Amygdala (tissue), 56 donors: Measurements from ENCODE around the gene ALDOA.
A peak's percentile ranks its signal among the peaks of the same experiment; 100 is the strongest.

Source experiments
- DNase-seq, 56 donors: peaks; one replicate each; lab custom pipeline; 2025; lab: John Stamatoyannopoulos, UW

The ALDOA gene

DNA sequence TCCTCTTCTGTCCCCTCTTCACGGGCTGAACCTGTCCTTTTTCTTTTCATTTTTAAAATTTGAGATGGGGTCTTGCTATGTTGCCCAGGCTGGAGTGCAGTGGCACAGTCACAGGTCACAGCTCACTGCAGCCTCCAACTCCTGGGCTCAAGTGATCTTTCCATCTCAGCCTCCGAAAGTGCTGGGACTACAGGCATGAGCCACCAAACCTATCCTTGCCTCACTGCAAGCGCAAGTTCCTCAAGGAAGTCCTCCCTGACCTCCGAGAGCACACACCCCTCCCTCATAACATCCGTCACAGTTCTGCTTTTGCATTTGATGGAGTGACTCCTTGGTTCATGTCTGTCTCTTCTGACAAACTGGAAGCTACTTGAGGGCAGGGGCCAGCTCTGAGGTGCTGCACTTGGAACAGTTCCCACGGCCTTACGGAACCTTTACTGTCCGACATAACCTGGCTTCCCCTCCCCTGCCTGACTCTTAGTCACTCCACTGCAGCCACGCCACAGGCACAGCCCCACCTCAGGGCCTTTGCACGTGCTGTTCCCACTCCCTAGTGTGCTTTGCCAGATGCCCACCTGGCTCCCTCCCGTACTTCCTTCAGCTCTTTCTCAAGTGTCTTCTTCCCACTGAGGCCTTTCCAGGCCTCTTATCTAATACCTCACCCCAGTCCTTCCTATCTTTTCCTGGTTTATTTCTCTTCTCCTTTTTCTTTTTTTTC, 21.8 kb downstream of the ALDOA start:
- DNase-seq = no peak

DNA sequence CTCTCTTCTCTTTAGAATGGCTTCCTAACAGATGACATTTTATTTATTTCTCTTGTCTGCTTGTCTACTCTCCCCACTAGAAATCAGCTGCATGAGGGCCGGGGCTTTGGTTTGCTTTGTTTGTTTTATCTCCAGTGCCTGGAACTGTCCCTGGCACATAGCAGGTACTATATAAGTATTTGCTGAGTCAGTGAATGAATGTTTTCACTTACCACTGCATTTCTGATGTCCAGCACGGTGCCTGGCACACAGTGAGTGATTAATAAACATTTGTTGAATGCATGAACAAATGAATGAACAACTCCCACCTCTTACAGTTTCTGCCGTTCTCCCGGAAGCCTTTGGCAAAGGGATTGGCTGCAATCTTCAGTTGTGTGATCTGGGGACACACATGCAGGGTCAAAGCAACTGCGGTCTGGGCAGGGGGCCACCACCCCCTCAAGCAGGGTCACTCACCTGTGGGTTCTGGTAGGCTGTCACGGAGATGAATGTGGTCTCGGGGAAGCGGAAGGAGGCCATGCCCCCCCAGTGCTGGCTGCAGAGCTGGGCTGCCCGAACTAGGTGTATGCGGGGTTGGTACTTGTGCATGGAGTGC, 22.8 kb downstream of the ALDOA start:
- DNase-seq = no peak

DNA sequence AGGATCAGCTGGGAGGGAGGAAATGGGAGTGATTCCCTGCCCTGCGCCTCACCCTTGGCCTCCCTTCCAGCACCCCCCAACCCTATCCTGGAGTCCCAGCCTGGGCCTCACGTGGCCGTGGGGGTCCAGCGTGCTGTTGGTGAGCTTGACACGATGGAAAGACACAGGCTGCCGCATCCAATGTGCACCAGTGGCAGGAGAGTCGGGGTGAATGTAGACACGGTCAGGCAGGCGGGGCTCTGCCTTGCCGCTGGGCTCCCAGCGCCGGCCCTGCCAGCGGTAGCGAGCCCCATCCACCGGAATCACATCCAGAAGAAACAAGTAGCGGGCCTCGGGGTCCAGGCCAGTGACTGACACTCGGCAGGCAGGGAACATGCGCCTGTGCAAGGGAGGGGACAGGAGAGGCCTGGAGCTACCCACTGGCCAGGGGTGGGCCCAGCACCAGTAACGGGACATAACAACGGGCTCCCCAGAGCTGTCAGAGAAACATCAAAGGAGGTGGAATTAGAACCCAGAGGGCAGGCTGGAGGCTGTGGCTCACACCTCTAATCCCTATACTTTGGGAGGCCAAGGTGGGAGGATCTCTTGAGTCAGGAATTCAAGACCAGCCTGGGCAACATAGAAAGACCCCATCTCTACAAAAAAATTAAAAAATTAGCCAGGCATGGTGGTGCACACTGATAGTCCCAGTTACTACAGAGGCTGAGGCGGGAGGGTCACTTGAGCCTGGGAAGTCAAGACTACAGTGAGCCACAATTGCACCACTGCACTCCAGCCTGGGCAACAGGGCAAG, 23.5 kb downstream of the ALDOA start:
- DNase-seq = no peak

DNA sequence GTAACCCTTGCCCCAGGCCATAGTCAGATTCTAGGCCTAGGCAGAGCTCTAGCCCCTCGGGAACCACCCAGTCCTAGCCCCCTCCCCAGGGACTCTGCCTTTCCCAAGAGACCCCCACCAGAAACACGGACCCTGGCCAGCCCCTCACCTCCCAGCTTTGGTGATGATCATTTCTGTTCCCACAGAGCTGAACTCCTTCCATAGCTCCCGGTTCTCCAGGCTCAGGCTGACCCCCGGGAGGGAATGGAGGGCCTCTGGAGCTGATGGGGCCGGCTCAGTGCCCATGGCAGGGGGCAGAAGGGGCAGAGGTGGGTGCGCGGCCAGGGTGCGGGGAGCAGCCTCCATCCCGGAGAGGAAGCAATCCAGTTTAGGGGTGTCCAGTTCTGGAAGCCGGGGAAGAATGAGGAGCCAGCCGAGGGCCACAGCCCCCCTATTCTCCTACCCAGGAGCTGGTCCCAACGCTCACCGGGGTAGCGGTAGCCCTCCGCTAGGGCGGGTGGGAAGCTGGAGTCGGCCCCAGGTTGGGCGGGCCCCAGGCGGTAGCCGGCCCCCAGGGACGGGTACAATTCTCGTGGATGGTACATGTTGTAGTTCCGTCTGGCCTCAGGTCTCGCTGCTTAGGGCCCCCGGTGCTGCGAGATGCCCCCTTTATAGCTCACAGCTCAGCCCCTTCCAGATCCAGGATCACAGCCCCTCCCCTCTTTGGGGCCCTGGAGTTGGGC, 25.2 kb downstream of the ALDOA start:
- no peak for DNase-seq

DNA sequence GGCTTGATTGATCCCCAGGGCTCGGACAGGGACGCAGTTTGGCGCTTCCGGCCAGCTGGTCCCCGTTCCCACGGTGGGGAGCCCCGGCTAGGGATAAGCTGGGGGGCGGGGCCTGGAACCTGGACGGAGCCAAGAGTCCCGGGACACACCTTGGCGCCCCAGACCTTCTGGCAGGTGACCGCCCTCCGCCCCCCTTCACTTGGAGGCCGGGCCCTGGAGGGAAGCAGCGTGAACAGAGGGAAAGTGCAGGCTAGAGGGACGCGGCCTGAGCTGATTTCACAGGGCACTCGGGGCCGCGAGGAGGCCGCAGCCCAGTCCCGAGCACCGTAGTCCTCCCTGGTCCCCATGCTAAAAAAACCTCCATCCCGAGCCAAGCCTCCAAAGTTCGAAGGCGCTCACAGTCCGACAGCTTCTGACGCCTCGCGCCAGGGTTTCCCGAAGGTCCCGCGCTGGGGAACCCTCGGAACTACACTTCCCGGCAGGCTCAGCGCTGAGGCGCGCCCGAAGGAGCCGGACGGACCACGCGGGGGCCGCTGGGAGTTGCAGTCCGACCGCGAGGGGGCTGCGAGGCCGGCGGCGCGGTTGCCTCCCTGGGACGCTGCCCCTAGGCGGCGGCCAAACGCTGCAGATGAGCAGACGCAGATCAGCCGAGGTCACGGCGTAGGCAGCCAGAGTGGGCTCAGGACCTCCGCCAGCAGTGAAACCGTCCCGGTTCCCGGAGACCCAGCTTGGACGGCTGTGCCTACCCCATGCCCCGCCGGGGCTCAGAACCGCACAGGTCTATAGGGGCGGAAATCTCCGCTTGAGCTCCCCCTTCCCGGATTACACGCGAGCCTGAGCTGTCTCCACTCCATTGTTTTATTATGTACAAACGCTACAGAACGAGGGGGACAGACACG, 26.2 kb downstream of the ALDOA start, which contains the start of gene TBX6:
TSS of gene TBX6 (minus strand) at position 451 of the 899 bp plus-strand sequence. CDS start 731 bp downstream, outside the sequence.
- DNase-seq = peak; percentile 34 to 95 (median 84)

DNA sequence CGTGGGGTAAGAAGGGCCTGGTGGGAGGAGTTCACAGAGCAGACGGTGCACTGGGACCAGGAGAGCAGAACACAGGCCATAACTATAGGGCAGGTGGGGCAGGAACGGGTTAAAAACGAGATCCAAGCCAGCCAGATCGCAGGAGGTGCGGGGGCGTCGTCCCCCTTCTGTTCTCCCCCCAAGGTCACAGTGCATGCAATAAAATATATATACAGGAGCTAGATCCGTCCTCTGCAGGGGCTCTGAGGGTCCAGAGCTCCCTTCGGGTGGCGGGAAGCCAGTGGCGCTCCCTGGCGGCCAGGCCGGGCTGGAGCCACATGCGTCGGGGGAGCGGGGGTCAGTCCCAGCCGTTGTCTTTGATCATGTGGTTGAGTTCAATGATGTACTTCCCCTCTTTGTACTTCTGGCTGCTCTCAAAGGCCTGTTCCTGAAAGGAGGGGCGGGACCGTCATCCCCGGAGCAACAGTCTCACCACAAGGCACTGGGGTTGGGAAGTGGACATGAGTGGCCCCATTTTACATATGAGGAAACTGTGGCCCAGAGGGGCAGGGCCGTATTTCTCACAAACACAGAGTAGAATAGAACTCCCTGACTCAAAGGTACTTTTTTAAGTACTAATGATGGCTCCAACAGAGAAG, 26.9 kb downstream of the ALDOA start:
- DNase-seq = peak in 47 of 56 donors; percentile 23 to 78 (median 57)

DNA sequence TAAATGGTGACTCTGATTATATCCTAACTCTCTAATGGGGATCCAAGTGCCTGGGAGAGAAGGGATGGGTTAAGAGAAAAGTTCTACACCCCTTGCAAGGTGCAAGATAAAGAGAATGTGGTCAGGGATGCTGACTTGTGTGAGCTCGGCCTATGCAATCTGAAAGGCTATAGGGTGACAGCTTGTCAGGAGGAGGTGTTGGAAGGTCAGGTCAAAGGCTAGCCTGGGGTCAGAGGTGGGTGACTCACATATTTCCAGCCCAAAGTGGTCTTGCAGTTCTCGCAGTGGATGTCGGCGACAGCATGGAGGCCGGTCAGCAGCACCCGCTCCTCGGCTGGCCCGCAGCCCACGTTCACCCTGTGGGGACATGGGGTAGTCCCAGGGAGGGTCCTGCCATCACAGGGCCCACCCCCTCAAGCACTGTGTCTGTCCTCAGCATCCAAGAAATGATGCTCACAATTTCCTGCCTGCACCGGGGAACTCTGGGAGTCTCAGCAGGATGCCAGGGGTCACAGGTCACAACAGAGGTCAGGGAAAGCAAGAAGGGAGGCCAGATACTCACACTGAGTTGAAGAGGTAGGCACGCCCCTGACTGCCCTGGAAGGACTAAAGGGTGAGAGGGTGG, 29.1 kb downstream of the ALDOA start:
- DNase-seq = peak in 1 of 56 donors; percentile 52

DNA sequence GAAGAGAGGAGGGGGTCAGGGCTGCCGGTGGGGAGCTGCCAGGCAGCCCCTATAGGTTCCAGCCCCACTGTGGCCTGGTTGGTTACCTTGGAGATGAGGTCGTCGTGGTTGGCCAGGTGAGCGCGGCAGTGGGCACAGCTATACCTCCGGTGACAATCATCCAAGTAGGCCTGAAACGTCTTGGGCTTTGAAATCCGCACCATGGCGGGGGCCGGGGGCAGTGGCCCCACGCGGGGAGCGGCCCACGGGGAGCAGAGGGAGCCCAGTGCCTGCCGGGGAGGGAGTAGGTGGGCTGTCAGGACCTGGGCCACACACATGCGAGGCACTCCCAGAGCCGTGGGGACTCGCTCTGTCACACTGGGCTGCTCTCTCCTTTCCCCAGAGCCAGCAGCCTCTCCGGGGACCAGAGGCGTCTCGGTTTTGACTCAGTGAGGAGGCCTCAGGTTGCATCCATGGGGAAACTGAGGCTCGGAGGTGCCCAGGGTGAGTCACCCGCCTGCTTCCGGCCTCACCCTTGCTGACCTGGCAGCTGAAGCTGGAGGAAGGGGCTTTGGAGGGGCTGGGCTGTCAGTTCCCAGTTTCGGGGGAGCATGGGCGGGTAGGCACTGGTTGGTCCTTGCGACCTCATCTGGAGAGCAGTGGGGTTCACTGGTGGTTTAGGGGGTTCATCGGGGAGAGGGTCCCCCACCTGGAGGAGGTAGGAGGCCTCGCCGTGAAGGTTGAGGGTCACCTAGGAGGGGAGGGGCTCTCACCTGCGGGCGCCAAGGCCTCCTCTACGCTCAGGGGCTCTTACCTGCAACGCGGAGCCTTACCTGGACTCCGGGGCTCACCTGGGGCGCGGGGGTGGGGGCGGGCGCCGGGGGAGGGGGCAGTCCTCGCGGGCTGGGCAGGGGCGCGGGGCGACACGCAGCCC, 29.9 kb downstream of the ALDOA start:
- DNase-seq = peak in 11 of 56 donors; percentile 8 to 75 (median 19)

DNA sequence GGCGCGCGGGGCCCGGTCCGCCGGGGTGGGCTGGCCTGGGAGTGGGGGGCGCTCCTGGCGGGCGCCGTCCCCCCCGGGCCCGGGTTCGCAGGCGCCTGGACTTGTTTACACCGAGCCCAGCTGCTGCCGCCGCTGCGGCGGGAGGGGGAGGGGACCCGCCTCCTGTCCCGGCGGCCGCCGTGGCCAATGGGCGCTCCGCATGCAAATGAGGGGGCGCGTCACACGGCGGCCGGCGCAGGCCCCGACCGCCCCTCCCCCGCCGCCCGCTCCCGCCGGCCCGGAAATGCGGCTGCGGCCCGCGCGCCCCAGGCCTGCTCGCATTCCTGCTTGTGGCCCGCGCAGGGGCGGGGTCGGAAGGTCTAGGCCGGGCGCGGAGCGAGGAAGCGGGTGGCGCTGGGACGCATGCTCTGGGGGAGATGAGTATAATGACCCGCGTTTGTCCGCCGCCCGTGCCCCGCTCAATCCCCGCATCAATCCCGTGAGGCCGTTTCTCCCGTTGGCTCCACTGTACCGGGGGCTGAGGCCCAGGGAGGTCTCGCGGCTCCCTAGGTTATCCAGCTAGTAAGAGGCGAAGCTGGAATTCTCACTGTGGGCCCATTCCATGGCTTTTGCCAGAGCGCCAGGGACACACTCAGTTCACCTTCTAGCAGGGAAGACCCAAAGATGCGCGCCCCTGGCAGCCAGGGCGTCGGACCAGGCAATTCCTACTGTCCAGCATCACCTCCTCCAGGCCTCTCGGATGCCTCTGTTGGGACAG, 30.7 kb downstream of the ALDOA start, which contains the start of gene YPEL3:
TSS of gene YPEL3 (minus strand) at position 109 of the 757 bp plus-strand sequence. CDS start 731 bp downstream, outside the sequence.
- DNase-seq = peak; percentile 29 to 96 (median 84)

DNA sequence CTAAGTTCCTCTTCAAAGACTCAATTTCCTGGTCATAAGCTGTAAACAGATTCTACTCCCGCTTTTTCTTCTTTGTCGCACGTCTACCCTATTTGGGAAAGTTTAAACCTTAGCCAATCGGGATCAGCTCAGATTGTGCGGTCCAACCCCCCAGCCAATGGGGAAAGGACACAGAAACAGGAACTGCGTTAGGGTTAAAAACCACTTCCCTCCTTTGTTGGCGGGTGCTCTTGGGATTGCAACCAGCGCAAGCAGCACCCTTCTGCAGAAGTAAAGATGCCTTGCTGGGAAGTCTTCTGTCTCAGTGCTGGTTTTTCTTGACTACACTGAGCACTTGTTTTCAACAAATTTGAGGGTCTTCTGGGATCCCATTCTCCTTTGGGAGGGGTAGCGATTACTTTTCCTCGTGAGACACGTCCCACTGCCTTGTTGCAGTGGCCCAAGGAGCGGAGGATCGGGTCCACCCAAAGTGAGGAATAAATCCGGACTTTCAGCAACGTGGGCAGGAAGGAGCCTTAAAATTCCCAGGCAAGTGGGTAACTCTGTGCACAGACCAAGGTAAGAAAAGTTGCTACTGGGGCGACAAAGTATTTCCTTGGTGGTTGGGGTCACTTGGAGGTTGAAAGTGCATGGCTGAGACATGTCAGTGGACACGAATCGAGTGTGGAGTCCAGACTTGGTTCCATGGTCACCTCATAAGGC, 31.5 kb downstream of the ALDOA start:
- DNase-seq = no peak

DNA sequence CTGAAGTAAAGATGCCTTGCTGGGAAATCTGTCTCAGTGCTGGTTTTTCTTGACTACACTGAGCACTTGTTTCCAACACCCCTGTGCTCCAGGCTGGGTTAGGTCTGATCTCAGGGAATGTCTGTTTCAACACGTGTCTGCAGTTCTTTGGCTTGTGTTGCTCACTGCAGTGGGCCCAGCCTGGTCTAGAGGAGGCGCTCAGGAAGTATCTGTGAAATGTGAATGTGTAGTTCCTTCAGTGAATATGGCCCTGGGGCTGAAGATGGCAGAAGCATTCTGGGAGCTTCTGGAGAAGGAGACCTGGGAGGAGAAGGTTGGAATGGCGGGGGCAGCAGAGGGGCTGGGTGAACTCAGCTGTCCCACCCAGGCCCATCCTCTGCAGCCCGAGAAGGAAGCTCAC, 38.5 kb downstream of the ALDOA start:
- DNase-seq = no peak

DNA sequence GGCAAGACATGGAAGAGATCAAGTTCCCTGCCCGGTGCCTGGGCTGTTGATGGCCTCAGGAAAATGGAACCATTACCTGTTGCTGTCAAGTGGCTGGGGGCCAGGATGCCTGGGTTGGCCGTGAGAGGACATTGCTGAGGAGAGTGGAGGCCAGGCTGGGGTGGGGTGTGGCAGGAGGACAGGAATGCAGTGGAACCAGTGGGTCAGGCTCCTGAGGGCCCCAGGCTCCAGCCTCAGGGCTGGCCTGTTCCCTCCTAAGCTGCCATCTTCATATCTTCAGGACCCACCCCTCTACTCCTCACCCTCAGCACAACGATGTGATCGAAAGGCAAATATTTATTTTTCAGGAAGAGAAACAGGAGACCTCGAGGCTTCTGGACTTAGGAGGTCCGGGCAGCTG, 38.9 kb downstream of the ALDOA start:
- no peak for DNase-seq

DNA sequence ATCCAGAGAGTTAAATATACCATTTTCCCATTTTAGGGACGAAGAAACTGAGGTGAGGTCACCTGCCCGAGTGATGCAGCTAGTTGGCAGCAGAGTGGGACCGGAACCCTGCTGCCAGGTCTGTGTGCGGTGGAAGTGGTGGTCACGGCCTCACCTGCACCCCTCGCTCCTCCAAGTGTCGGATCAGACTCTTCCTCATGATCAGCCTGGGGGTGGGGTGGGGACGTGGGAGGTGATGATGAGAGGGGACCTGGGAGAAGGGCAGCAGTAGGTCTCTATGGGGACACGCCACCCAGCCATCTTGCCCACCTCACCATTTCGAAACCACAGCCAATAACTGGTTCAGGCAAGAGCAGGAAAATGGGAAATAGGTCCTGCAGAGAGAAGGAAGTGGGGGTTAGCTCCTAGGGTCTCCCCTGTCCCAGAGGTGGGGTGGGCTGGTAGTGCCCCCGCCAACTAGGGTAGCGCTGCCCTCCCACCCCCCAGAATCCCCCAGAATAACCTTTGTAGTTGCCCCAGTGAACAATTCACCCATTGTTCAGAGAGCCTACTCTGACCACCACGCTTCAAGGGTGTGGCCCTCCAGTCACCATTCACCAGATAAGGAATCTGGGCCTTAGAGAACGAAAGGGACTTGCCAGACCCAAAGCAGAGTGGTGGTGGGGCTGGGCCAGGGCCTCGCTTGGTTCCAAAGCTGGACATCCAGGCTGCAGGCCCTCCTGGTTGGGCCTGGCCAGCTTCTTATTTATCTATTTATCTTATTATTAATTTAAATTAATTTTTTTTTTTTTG, 42.7 kb downstream of the ALDOA start:
- DNase-seq = no peak

DNA sequence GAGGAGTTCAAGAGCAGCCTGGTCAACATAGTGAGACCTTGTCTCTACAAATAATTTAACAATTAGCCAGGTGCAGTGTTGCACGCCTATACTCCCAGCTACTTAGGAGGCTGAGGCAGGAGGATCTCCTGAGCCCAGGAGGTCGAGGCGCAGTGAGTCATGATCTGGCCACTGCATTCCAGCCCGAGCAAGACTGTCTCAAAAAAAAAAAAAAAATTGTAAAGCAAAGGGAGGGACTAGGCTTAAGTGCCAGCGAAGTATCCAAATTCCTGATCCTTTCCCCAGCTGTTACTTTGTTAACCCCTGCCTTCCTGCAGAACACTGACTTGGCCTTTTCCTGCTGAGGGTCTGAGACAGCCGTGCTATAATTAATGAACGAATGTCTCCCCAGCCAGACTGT, 45.1 kb downstream of the ALDOA start:
- no peak for DNase-seq
